Activated CD8-positive, alpha-beta T cell treated with anti-CD3 and anti-CD28 coated beads, Interleukin-2, amount 10 ng/mL, durations not matched to agents 7 days and 5 days (primary cell): ENCODE results near the gene SPG7. TPM values are rescaled to one million over a fixed set of nuclear protein-coding genes. Genes with fewer than 3 reads are reported as not detected.

Experiments
- ATAC-seq: fragments of 150-1000 bp; cut with Tn5 transposase; one replicate; pipeline ENCODE4 v1.10.0; 2021; ENCODE audit warnings: moderate library complexity
- CTCF ChIA-PET: fragments of 350-600 bp; sonication (Branson Sonifier 250); formaldehyde crosslinking; loops from one replicate; lab custom pipeline; 2021; ENCODE audit warnings: antibody characterized with exemption; lab: Charles Lee
- POLR2A ChIA-PET: fragments of 350-600 bp; sonication (Branson Sonifier 250); formaldehyde crosslinking; loops from one replicate; lab custom pipeline; 2021; ENCODE audit warnings: antibody characterized with exemption; lab: Charles Lee
- DNase-seq: peaks from one replicate; pipeline ENCODE4 v3.0.0-alpha.2; 2020
- H3K27ac Mint-ChIP-seq: one replicate; pipeline ENCODE4 v1.8.0; 2021; ENCODE audit warnings: mild to moderate bottlenecking, mixed read lengths
- H3K27me3 Mint-ChIP-seq: one replicate; pipeline ENCODE4 v1.8.0; 2021; ENCODE audit warnings: low read depth, mixed read lengths
- H3K36me3 Mint-ChIP-seq: one replicate; pipeline ENCODE4 v1.8.0; 2021; ENCODE audit warnings: low read depth, mixed read lengths
- H3K4me1 Mint-ChIP-seq: one replicate; pipeline ENCODE4 v1.8.0; 2021; ENCODE audit warnings: low read depth, mixed read lengths
- H3K4me3 Mint-ChIP-seq: one replicate; pipeline ENCODE4 v1.8.0; 2021; ENCODE audit warnings: mild to moderate bottlenecking, mixed read lengths
- H3K9me3 Mint-ChIP-seq: one replicate; pipeline ENCODE4 v1.8.0; 2022; ENCODE audit warnings: mixed read lengths; ENCODE audit not compliant: insufficient read depth
- total RNA-seq, 2 experiments: library from RNA; stranded (reverse); gene quantifications; one replicate each; pipeline ENCODE4 v1.2.3, GENCODE V29; 2021

SPG7 gene
- total RNA-seq, 2 experiments from 2014 or later: 94.7 to 98.4 TPM

DNA sequence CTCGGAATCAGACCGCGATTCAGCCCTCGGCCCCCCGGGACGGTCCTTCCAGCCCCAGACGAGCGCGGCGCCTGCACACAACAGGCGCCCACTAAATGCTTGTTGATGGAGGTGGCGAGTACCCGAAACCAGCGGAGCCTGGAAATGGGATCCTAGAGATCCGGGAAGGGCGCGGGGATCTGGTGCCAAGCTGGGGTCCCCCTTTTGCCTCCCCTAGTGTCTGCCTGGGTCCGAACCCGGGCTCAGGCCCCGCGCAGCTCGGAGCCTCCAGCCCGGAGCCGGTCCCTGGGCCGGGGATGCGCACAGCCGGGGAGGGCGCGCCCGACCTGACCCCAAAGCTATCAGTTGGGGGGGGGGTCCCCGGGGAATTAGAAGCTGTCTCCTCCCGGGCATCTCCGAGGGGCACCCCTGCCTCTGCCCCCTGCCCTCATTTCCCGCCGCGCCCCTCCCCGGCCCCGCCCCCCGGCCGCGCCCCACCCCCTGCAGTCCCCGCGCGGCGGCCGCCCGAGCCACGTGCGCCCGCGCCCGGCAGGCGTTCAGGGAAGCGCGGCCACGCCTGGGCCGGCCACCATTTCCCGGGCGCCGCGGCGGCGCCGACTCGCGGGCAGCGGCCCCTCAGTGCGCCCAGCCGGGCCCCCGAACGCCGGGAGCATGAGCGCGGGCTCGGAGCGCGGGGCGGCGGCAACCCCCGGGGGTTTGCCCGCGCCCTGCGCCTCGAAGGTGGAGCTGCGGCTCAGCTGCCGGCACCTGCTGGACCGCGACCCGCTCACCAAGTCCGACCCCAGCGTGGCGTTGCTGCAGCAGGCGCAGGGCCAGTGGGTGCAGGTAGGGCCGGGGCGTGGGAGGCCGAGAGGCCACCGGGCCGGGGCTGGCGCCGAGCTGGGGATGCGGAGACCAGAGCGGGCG lies 67.3 kb downstream of the SPG7 start, which contains the start of gene CPNE7:
CPNE7 (plus strand) TSS at position 512 of the 906 bp plus-strand sequence; CDS start at position 652, 140 bp downstream.
- ATAC-seq (peak; percentile 38), DNase-seq (no peak)
- Mint-ChIP-seq H3K9me3 (no peaks in the 10 kb centered on the region), H3K36me3 (no peaks in the 10 kb centered on the region), H3K4me3 (peak within 1 kb of the TSS; percentile 42), H3K4me1 (peaks cover 20% of the 10 kb centered on the region), H3K27ac (no peak within 1 kb of the TSS), H3K27me3 (peaks cover 18% of the 10 kb centered on the region)
- ChIA-PET POLR2A (interaction anchor here (0.6 to 1.2 kb wide), 2 partner anchors 11 to 27 kb away, joined by 3 read pairs; no protein-coding TSS in a partner anchor), CTCF (no interaction called here)

DNA sequence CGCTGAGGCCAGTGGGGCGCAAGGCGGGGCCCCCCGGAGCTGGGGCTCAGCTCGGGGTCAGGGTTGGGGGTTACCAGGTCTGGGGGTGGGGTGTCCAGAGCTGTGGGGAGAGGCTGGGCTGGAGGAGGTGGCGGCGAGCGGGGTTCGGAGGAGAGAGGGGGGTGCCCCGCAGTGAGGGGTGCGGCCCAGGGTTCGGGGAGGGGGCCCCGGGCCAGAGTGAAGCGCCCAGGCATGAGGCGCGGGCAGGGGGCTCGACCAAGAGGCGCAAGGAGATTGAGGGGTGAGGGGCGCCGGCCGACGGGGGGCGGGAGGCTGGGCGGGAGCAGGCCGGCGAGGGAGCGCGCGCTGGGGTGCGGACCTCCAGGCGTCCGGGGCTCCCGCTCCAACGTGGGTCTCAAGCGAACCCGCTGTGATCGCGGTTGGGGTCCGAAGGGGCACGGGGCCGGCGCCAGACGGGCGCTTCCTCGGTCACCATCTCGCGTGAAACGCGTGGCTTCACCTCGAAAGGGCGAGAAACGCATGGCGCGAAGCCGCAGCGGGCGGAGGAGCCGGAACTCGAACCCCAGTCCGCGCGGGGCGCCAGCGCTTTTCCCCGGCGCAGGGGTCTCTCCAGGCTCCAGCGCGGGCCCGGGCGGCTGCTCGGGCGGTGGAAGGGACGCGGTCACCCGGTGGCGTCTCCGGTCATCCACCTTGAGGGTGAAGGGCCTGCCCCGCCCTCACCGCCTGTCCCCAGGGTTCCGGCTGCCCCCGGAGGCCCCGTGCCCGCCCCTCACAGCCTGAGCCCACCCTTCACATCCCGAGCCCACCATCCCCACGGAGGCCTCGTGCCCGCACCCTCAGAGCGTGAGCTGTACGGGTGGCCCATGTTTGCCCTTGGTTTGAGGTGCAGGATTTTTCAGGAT lies 68.2 kb downstream of the SPG7 start:
- no peak for ATAC-seq
- H3K27ac Mint-ChIP-seq: no peak overlapping the region
- H3K9me3 Mint-ChIP-seq: no peaks in the 10 kb centered on the region
- no peak for DNase-seq
- H3K36me3 Mint-ChIP-seq: no peaks in the 10 kb centered on the region
- ChIA-PET POLR2A (interaction anchor here (1.2 kb wide), 1 partner anchor 12 kb away, joined by 3 read pairs; no protein-coding TSS in a partner anchor), CTCF (no interaction called here)
- peaks cover 18% of the 10 kb centered on the region for H3K4me1 Mint-ChIP-seq
- H3K27me3 Mint-ChIP-seq: peaks cover 18% of the 10 kb centered on the region
- no peak overlapping the region for H3K4me3 Mint-ChIP-seq

DNA sequence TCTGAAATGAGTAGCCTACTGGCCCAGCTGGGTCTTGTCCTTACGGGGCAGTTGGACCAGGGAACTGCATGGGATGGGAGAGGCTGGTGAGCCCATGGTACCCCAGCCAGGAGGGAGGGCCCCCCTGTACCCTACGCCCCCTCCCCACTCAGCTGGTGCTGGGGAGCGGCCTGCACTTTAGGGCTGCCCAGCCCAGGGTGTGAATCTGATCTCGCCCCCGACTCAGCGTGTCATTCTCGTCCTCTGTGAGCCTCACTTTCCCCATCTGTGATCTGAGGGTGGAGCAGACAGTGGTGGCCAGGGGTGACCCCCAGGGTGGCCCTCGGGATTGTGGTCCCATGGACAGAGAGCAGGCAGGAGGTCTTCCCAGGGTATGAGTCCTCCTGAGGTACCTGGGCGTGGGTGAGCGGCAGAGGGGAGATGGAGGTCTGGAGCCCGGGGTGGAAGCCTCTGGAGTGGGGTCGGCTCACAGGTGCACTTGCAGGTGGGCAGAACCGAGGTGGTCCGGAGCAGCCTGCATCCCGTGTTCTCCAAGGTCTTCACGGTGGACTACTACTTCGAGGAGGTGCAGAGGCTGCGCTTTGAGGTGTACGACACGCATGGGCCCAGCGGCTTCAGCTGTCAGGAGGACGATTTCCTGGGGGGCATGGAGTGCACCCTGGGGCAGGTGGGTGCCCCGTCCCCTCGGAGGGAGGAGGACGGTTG lies 69.0 kb downstream of the SPG7 start:
- Mint-ChIP-seq H3K27me3 (peaks cover 18% of the 10 kb centered on the region), H3K36me3 (no peaks in the 10 kb centered on the region), H3K4me1 (peaks cover 12% of the 10 kb centered on the region), H3K9me3 (no peaks in the 10 kb centered on the region), H3K27ac (no peak overlapping the region), H3K4me3 (no peak overlapping the region)
- POLR2A ChIA-PET: no interaction called here
- ATAC-seq (no peak), DNase-seq (no peak)
- CTCF ChIA-PET: interaction anchor here (1.6 kb wide), 1 partner anchor 12 kb away, joined by 3 read pairs; no protein-coding TSS in a partner anchor

DNA sequence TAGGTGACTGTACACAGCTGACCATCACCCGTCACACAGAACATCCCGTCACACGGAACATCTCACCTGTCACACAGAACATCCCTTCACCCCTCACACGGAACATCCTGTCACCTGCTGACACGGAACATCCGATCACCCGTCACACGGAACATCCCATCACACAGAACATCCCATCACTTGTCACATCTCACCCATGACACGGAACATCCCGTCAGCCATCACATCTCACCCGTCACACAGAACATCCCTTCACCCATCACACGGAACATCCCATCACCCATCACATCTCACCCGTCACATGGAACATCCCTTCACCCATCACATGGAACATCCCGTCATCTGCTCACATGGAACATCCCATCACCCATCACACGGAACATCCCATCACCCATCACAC lies 71.1 kb downstream of the SPG7 start:
- ATAC-seq (no peak), DNase-seq (no peak)
- H3K4me3 Mint-ChIP-seq: no peak overlapping the region
- H3K4me1 Mint-ChIP-seq: peaks cover 4% of the 10 kb centered on the region
- CTCF ChIA-PET: no interaction called here
- no peaks in the 10 kb centered on the region for H3K9me3 Mint-ChIP-seq
- H3K27me3 Mint-ChIP-seq: peaks cover 5% of the 10 kb centered on the region
- no peaks in the 10 kb centered on the region for H3K36me3 Mint-ChIP-seq
- POLR2A ChIA-PET: no interaction called here
- no peak overlapping the region for H3K27ac Mint-ChIP-seq

DNA sequence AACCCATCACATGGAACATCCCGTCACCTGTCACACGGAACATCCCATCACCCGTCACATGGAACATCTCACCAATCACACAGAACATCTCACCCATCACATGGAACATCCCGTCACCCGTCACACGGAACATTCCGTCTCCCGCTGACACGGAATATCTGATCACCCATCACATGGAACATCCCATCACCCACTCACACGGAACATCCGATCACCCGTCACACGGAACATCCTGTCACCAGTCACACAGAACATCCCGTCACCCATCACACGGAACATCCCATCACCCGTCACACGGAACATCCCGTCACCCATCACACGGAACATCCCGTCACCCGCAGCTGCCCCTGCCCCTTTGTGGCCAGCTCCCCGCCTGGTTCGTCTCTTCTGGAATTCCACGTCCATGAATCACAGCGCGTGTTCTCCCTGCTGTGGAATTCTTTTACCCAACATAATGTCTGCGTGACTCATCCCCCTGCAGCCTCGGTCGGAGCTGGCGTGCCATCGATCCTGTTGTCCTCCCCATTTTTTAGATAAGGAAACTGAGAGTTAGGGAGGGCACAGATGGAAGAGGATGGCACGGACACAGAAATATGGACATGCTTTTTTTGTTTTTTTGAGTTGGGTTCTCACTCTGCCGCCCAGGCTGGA lies 73.0 kb downstream of the SPG7 start:
- Mint-ChIP-seq H3K4me1 (peaks cover 1% of the 10 kb centered on the region), H3K27me3 (peaks cover 5% of the 10 kb centered on the region), H3K4me3 (no peak overlapping the region), H3K27ac (no peak overlapping the region), H3K36me3 (no peaks in the 10 kb centered on the region), H3K9me3 (no peaks in the 10 kb centered on the region)
- ChIA-PET POLR2A (interaction anchor here (0.5 kb wide), 1 partner anchor 232 kb away, joined by 3 read pairs; no protein-coding TSS in a partner anchor), CTCF (interaction anchor here (1.0 kb wide), 1 partner anchor 119 kb away, joined by 3 read pairs; no protein-coding TSS in a partner anchor)
- DNase-seq (no peak), ATAC-seq (no peak)

DNA sequence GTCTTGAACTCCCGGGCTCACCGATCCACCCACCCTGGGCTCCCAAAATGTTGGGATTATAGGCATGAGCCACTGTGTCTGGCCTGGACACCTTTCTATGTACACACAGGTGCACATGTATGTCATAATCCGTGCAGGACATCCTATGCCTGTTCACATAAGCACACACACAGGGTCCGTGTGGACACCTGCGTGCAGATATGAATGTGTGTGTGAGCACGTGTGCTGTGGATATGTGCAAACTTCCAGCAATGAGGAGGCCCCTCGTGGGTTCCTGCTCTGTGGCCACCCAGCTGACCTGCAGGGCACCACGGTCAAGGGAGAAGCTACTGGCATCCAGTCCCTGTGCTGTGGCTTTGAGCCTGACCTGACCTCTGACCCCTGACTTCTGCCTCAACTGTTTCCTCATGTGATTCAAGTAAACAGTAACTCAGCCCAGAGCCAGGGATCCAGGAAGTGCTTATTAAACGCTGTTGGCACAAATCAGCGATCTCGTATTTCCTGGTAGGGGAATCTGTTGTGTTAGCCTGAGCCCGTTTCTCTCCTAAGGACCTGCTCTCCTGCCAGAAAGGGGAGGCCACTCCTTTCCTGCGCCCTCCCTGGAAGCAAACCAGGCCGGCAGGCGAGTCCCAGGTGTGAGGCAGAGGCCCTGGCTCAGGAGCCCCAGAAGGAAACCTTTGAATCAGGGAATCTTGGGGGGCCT lies 73.8 kb downstream of the SPG7 start:
- no peaks in the 10 kb centered on the region for H3K36me3 Mint-ChIP-seq
- H3K4me3 Mint-ChIP-seq: no peak overlapping the region
- ChIA-PET CTCF (interaction anchor here (1.0 kb wide), 1 partner anchor 119 kb away, joined by 3 read pairs; no protein-coding TSS in a partner anchor), POLR2A (interaction anchor here (0.5 kb wide), 1 partner anchor 232 kb away, joined by 3 read pairs; no protein-coding TSS in a partner anchor)
- DNase-seq: no peak
- H3K9me3 Mint-ChIP-seq: no peaks in the 10 kb centered on the region
- H3K27me3 Mint-ChIP-seq: peaks cover 5% of the 10 kb centered on the region
- no peak overlapping the region for H3K27ac Mint-ChIP-seq
- no peak for ATAC-seq
- peaks cover 1% of the 10 kb centered on the region for H3K4me1 Mint-ChIP-seq

DNA sequence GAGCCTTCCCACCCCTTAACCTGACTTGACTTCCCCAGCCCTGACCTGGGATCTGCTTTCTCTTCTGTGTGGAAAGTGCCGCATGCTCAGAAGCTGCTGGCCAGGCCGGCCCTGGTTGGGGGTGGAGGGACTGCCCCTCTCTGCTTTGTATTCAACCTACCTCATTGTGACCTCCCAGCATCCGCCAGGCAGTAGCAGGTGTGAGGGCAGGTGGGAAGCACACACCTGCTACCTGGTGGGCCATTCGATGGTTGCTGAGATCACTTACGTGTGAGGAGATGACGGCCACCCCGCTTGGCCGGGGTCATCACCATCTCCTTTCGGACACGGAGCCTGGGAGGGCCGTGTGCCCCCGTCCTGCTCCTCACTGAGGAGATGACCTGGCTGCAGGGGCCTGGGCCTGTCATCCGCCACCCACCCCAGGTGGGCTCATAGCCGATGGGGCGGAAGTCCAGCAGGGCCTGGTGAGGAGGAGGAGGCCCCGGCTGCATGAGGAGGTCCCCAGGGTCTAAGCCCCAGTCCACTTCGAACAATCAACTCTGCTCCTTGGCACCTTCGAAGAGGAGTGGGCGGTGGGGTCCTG lies 74.5 kb downstream of the SPG7 start:
- ATAC-seq (no peak), DNase-seq (no peak)
- H3K27ac Mint-ChIP-seq: no peak overlapping the region
- peaks cover 2% of the 10 kb centered on the region for H3K27me3 Mint-ChIP-seq
- no peaks in the 10 kb centered on the region for H3K4me1 Mint-ChIP-seq
- no peak overlapping the region for H3K4me3 Mint-ChIP-seq
- no peaks in the 10 kb centered on the region for H3K36me3 Mint-ChIP-seq
- no peaks in the 10 kb centered on the region for H3K9me3 Mint-ChIP-seq
- ChIA-PET CTCF (no interaction called here), POLR2A (no interaction called here)

DNA sequence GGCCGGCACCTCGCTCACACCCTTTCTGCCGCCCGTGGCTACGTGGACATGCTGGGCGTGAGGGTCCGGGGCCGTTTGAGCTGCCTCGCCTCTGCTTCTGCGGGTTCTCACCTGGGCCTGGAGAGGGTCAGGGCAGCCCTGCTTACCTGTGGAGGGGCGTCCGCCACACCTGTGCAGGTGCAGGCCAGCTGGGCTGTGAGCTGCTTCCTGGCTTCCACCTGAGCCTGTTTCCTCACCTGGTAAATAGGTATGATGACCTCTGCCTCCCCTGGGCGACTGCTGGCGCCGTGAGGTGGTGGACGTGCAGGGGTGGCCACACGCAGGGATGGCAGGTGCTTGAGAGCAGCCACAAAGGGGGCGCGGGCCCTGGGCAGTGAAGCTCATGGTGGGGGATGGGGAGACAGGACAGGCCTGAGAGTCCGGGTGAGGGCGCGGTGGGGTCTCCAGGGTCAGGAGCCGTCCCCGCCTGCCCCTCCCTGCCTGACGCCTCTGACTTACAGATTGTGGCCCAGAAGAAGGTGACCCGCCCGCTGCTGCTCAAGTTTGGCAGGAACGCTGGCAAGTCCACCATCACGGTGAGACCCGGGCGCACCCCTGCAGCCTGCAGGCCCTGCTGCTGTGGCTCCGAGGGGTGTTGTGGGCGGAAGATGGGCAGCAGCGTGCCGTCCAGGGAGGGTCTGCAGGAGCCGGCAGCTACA lies 75.1 kb downstream of the SPG7 start:
- Mint-ChIP-seq H3K27ac (no peak overlapping the region), H3K9me3 (no peaks in the 10 kb centered on the region), H3K4me3 (no peak overlapping the region), H3K36me3 (no peaks in the 10 kb centered on the region), H3K4me1 (no peaks in the 10 kb centered on the region), H3K27me3 (peaks cover under 1% of the 10 kb centered on the region)
- DNase-seq: no peak
- CTCF ChIA-PET: no interaction called here
- ATAC-seq: no peak
- POLR2A ChIA-PET: interaction anchor here (1.0 kb wide), 1 partner anchor 22 kb away, joined by 3 read pairs; no protein-coding TSS in a partner anchor

DNA sequence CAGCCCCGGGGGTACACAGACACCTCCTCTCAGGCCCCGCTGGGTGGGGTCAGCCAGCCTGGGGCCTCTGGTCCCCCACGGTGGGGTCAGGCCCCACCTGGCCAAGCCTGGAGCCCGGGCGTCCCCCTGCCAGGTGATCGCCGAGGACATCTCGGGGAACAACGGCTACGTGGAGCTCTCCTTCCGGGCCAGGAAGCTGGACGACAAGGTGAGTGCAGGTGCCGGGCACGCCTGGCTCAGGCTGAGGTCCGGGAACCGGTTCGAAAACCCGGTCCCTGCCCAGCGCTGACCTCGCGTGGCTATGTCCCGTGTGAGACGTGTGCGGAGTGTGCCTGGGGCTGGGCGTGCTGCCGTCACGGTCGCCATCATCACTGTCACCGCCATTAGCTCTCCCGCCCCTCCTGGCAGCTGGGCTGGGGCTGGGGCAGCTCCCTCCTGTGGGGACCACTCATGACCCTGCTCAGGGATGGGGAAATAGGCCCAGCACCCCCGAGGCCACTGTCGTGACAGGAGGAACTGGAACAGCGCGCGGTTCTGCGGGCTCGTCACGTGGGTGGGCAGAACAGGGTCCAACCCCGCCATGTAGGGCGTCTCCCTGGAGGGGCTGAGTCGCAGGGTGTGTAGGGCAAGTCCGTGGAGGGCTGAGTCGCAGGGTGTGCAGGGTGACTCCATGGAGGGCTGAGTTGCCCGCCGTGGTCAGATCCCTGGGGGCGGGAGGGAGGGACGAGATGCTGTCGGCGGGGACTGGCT lies 75.9 kb downstream of the SPG7 start:
- ChIA-PET CTCF (no interaction called here), POLR2A (interaction anchor here (0.6 to 1.0 kb wide), 2 partner anchors 15 to 22 kb away, joined by 3 read pairs; no protein-coding TSS in a partner anchor)
- no peak overlapping the region for H3K27ac Mint-ChIP-seq
- no peaks in the 10 kb centered on the region for H3K36me3 Mint-ChIP-seq
- H3K9me3 Mint-ChIP-seq: no peaks in the 10 kb centered on the region
- no peaks in the 10 kb centered on the region for H3K27me3 Mint-ChIP-seq
- no peak overlapping the region for H3K4me3 Mint-ChIP-seq
- ATAC-seq (no peak), DNase-seq (no peak)
- H3K4me1 Mint-ChIP-seq: no peaks in the 10 kb centered on the region
